GM18858 (cell line): Measurements from ENCODE around the gene TIAM1.
"Not testable (repeated sequence)": the region's sequence is repeated elsewhere in the genome, so short reads cannot be mapped to it uniquely, and the experiment has no call there.

Experiments used
- ATAC-seq: cut with Tn5 transposase; IDR thresholded peaks from one replicate; pipeline ENCODE4 v1.9.1; 2021; ENCODE audit not compliant: unreplicated experiment

The TIAM1 gene

GRCh38 chr21:31255036-31255435 lies 89.0 kb downstream of the TIAM1 start:
- no peak for ATAC-seq

- ATAC-seq, result no peak
These were observed 89.9 kb downstream of the TIAM1 start for GRCh38 chr21:31254131-31254530.

DNA sequence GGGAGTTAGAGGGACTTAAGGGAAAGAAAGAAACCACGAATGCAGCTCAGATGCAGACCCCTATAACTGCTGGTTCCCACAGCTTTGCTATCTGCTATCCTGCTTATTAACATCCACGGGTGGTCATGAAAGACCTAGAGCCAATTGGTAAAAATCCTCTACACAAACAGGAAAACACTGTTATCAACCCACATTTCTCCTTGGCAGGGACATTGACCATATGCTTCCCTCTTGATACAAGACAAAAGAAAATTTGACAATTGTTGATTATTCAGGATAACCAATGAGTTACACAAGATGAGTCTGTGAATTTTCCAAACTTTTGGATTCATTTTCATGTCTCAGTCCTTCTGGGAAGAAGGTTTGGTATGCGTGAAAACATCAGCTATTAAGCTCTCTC lies 90.4 kb downstream of the TIAM1 start:
- ATAC-seq, result no peak

DNA sequence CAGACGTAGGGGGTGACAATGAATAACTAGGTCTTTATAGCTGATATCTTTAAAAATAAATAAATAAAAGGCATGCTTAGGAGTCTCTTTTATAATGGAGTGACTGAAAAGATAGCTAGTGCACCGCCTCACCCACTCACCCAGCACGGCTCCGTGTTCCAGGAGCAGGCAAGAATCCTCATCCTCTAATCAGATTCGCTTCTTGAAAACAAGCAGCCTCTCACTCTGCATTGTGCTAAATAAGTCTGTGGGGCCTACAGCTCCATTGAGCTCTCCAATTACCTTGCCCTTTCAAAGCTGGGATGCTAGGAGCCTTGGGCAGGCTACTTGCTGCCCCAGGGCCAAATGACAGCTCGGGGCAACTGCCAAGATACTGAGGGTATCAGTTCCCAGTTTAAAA lies 91.5 kb downstream of the TIAM1 start:
- no peak for ATAC-seq

DNA sequence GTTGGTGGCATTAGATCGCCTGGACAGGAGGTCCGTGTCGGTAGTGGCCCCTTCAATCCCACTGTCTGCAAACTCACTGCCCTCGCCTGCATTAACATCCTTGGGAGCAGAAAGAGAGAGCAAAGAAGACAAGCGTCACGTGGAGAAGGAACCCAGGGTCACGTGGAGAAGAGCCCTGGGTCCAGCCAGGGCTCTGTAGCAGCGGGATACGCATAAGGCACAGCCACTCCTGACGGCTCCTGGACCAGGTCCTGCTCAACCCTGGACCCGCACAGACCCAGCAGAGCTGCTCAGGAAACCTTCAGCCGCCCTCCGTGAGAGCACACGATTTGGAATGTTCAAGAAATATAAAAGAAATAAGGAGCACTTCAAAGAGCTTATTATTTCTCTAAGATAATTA lies 92.0 kb downstream of the TIAM1 start:
- ATAC-seq, result no peak

- ATAC-seq, result no peak
These were observed 92.4 kb downstream of the TIAM1 start for GRCh38 chr21:31251686-31252085.

GRCh38 chr21:31248598-31248997 lies 95.5 kb downstream of the TIAM1 start:
- ATAC-seq, result no peak

GRCh38 chr21:31243611-31244010 lies 100.5 kb downstream of the TIAM1 start:
- ATAC-seq, result no peak

DNA sequence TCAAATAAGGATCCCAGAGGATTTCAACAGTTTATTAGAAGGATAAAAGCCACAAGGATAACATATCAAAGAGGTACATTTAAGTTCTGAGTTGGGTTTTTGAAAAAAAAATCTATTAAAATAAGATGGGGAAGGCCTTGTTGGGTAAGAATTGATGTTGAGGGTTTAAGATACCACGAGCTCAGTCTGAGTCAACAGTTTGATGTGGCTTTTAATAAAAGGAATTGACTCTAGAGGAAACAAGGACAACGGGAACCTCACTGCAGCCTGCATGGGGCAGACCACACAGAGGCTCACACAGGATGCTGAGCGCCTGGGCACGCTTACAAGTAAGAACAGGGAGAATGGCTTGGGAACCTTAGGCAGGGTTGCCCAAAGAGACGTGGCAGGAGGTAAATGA lies 107.5 kb downstream of the TIAM1 start:
- ATAC-seq, result no peak

DNA sequence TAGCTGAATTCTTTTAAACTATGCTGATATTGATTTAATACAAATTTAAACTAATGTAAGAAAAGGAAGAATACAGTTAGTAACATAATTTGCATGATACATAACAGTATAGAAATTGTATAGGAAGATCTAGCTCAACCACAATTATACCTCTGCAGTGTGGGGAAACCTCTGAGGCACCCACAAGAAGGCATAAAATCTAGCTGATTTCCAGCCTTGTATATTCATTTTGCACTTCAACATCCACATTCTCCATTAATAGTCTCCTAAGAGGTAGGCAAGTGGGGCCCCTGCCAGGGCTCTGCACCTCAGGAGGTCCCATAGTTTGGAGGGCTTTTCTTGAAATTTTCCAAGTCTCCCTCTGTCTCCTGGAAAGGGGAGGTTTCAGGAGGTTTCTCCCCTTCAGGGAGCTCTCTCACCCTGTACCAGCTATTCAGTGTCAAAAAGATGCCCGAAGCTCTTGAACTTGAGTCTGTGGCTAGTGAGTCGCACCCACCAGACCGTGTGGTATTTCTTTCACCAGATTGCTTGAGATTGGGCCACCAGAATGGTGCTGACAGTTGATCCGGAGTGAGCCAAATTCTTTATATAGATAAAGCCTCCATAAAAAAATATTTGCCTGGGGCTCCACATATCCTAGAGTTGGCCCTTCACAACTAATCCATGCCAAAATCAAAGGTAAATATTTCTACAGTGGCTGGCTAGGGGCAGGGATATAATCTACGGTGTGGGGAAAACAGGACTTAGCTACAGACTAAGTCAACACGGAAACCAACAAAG lies 108.2 kb downstream of the TIAM1 start:
- ATAC-seq, result no peak

DNA sequence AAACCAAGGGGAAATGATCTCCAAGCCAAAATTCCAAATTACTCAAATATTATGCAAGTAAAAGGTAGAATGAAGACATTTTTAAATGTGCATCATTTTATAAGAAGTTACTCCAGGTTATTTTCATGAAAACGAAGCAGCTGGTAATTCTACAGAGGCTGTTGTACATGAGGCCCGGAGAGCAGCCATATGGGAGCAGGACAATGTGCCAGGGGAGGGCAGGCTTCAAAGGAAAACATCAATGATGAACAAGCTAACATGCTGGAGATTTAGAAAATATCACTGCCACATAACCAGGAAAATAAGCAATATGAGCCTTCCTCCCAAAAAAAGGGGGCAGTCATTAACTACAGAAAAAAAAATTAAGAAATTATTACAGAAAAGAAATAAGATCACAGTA lies 109.1 kb downstream of the TIAM1 start:
- no peak for ATAC-seq

GRCh38 chr21:31233711-31234110 lies 110.3 kb downstream of the TIAM1 start:
- no peak for ATAC-seq

DNA sequence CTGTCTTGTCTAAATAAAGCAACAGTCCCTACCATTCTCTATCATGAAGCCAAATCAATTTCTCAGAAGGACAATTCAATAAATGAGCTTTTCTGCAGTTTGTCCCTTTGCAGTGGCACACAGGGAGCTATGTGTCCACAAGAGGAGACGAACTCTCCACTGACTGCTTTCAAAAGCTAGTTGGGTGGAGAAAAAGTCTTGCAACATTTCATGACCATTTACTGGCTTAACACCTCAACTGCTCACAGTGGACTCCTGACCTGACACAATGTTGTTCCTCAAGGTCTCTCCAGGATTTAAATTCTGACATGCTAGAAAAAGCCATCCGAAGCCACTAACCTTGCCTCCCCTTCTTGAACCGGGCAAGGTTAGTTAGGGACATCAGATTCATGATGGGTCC lies 111.7 kb downstream of the TIAM1 start:
- no peak for ATAC-seq

GRCh38 chr21:31230937-31231336 lies 113.1 kb downstream of the TIAM1 start:
- ATAC-seq, result no peak

GRCh38 chr21:31228723-31229122 lies 115.3 kb downstream of the TIAM1 start:
- not testable (repeated sequence) for ATAC-seq

GRCh38 chr21:31225713-31226112 lies 118.3 kb downstream of the TIAM1 start:
- no peak for ATAC-seq

- ATAC-seq, result no peak
These were observed 121.9 kb downstream of the TIAM1 start for GRCh38 chr21:31222142-31222541.

DNA sequence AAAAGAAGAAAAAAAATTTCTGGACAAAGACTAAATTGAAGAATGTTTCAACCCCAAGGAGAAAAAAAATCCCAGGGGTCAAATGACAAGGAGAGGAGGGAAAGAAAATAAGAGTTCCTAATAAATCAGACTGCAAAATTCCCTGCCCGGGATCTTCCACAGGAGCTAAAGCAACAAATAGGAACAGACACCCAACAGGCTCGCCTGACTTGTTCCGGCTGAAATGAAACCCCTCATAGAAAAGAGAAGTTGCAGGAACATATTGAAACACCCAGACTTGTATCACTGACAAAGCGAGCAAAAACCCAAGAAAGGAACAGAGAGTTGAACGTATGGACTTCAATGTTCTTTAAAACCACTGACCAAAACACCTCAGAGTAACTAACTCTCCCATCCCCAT lies 123.0 kb downstream of the TIAM1 start:
- no peak for ATAC-seq

GRCh38 chr21:31220575-31220974 lies 123.5 kb downstream of the TIAM1 start:
- no peak for ATAC-seq

- no peak for ATAC-seq
These were observed 125.0 kb downstream of the TIAM1 start for GRCh38 chr21:31218830-31219608.

GRCh38 chr21:31216206-31216605 lies 127.9 kb downstream of the TIAM1 start:
- ATAC-seq, result no peak

- ATAC-seq, result no peak
These were observed 130.3 kb downstream of the TIAM1 start for GRCh38 chr21:31213787-31214186.
